Neuronal stem cell (in vitro differentiated cells): ENCODE measurements around the gene UNK.

Experiments
- DNase-seq: peaks from one replicate; pipeline ENCODE4 v3.0.0-alpha.2; 2013; ENCODE audit warnings: low spot score
- H2AFZ ChIP-seq: one replicate; pipeline ENCODE4 v1.6.1; 2013; ENCODE audit warnings: mild to moderate bottlenecking, low read length, inconsistent platforms
- H2AK5ac ChIP-seq: 2 replicates; pipeline ENCODE4 v1.6.1; 2013; ENCODE audit warnings: low read depth, mild to moderate bottlenecking, inconsistent platforms, low read length, moderate library complexity, mixed read lengths
- H2BK120ac ChIP-seq: 2 replicates; pipeline ENCODE4 v1.6.1; 2013; ENCODE audit warnings: low read depth, mild to moderate bottlenecking, inconsistent platforms, low read length, moderate library complexity, mixed read lengths
- H2BK12ac ChIP-seq: one replicate; pipeline ENCODE4 v1.6.1; 2013; ENCODE audit warnings: low read length, inconsistent platforms
- H2BK15ac ChIP-seq: 2 replicates; pipeline ENCODE4 v1.6.1; 2013; ENCODE audit warnings: mild to moderate bottlenecking, low read length, inconsistent platforms, mixed read lengths
- H2BK5ac ChIP-seq: one replicate; pipeline ENCODE4 v1.6.1; 2013; ENCODE audit warnings: inconsistent platforms, mild to moderate bottlenecking, low read length, moderate library complexity
- H3K14ac ChIP-seq: one replicate; pipeline ENCODE4 v1.6.1; 2013; ENCODE audit warnings: low read length, inconsistent platforms
- H3K18ac ChIP-seq: 2 replicates; pipeline ENCODE4 v1.6.1; 2013; ENCODE audit warnings: low read length, inconsistent platforms
- H3K23ac ChIP-seq: 2 replicates; pipeline ENCODE4 v1.6.1; 2013; ENCODE audit warnings: low read depth, mild to moderate bottlenecking, mixed read lengths, low read length, inconsistent platforms; ENCODE audit not compliant: poor library complexity
- H3K27ac ChIP-seq: replicated peaks from 3 replicates; pipeline ENCODE4 v1.5.1; 2013; ENCODE audit warnings: low read length, inconsistent platforms
- H3K27me3 ChIP-seq, 3 experiments: 2 replicates each; pipeline ENCODE4 v1.6.1; 2013; ENCODE audit warnings: low read length in 3 of 3, mild to moderate bottlenecking in 2 of 3, inconsistent platforms in 1 of 3, low read depth in 1 of 3, mixed read lengths in 1 of 3, moderate library complexity in 1 of 3; ENCODE audit not compliant: control insufficient read depth in 3 of 3, insufficient read depth in 3 of 3
- H3K36me3 ChIP-seq, 2 donors: replicated peaks in 1 of 2; 2 replicates each; pipeline ENCODE4 v1.6.1; 2013; ENCODE audit warnings: low read length in 2 of 2; ENCODE audit not compliant: control insufficient read depth in 2 of 2, insufficient read depth in 2 of 2
- H3K4ac ChIP-seq: 2 replicates; pipeline ENCODE4 v1.6.1; 2013; ENCODE audit warnings: inconsistent platforms, mild to moderate bottlenecking, low read length, moderate library complexity
- H3K4me1 ChIP-seq, 2 donors: 1 replicate in 1 of 2; 2 replicates in 1 of 2; pipeline ENCODE4 v1.6.1; 2013; ENCODE audit warnings: low read length in 2 of 2, low read depth in 1 of 2; ENCODE audit not compliant: control insufficient read depth in 2 of 2, insufficient read depth in 1 of 2
- H3K4me2 ChIP-seq: one replicate; pipeline ENCODE4 v1.6.1; 2013; ENCODE audit warnings: mild to moderate bottlenecking, low read length, inconsistent platforms; ENCODE audit not compliant: insufficient read depth, poor library complexity, severe bottlenecking
- H3K4me3 ChIP-seq, 2 donors: 2 replicates each; pipeline ENCODE4 v1.5.1; 2013; ENCODE audit warnings: low read length in 2 of 2, mild to moderate bottlenecking in 2 of 2, inconsistent platforms in 1 of 2, moderate library complexity in 1 of 2
- H3K79me1 ChIP-seq: one replicate; pipeline ENCODE4 v1.6.1; 2013; ENCODE audit warnings: low read depth, mild to moderate bottlenecking, inconsistent platforms, low read length, moderate library complexity
- H3K9ac ChIP-seq: one replicate; pipeline ENCODE4 v1.6.1; 2013; ENCODE audit warnings: mild to moderate bottlenecking, low read depth, low read length, inconsistent platforms; ENCODE audit not compliant: poor library complexity
- H3K9me3 ChIP-seq, 2 donors: replicated peaks in 1 of 2; 2 replicates each; pipeline versions ENCODE3 to v1.6.1; 2013; ENCODE audit warnings: low read length in 2 of 2, mild to moderate bottlenecking in 2 of 2, inconsistent platforms in 1 of 2, low read depth in 1 of 2, mixed read lengths in 1 of 2, moderate library complexity in 1 of 2; ENCODE audit not compliant: control insufficient read depth in 2 of 2, insufficient read depth in 1 of 2
- H4K8ac ChIP-seq: one replicate; pipeline ENCODE4 v1.6.1; 2013; ENCODE audit warnings: low read depth, mild to moderate bottlenecking, inconsistent platforms, low read length, moderate library complexity
- H4K91ac ChIP-seq: one replicate; pipeline ENCODE4 v1.6.1; 2013; ENCODE audit warnings: low read length, low read depth, mild to moderate bottlenecking, inconsistent platforms; ENCODE audit not compliant: poor library complexity
- WGBS, 2 donors: extraction: QIAGEN DNeasy Blood & Tissue Kit; methylation state at CpG; one replicate each; pipeline ENCODE4 v1.1.7; 2013; ENCODE audit warnings: missing lambda C conversion rate in 2 of 2, mixed read lengths in 1 of 2; ENCODE audit not compliant: insufficient read length in 2 of 2, insufficient replicate concordance in 1 of 2; ENCODE audit errors: extremely low coverage in 2 of 2; 5-methylcytosine and 5-hydroxymethylcytosine counted together

Gene UNK

GRCh38 chr17:75769536-75769935, 15.1 kb upstream of the UNK start:
- WGBS, 2 donors = no CpG with 5 or more reads among the region's 3 CpGs
- Histone ChIP-seq H2BK15ac (no peak overlapping the region), H2BK120ac (no peak overlapping the region), H3K4ac (no peak overlapping the region), H4K91ac (no peak overlapping the region), H3K18ac (no peak overlapping the region), H3K4me1 (peaks cover 2 to 7% of the 10 kb centered on the region in 2 donors), H2BK5ac (no peak overlapping the region), H3K27ac (no peak overlapping the region), H3K9ac (no peak overlapping the region), H3K27me3 (no peaks in the 10 kb centered on the region), H3K9me3 (no peaks in the 10 kb centered on the region), H4K8ac (no peak overlapping the region), H2BK12ac (no peak overlapping the region), H3K36me3 (no peaks in the 10 kb centered on the region), H3K14ac (no peak overlapping the region), H2AK5ac (no peak overlapping the region), H3K23ac (no peak overlapping the region), H3K79me1 (no peaks in the 10 kb centered on the region), H3K4me2 (no peak overlapping the region), H2AFZ (no peak overlapping the region), H3K4me3 (no peak overlapping the region)
- DNase-seq = no peak

GRCh38 chr17:75771334-75772281, 13.0 kb upstream of the UNK start:
- Histone ChIP-seq H3K18ac (no peak overlapping the region), H2AK5ac (no peak overlapping the region), H3K27ac (no peak overlapping the region), H3K9ac (no peak overlapping the region), H3K79me1 (no peaks in the 10 kb centered on the region), H3K14ac (peak overlapping the region; percentile 39), H2BK15ac (no peak overlapping the region), H2BK12ac (no peak overlapping the region), H3K27me3 (no peaks in the 10 kb centered on the region), H3K23ac (no peak overlapping the region), H3K4me2 (no peak overlapping the region), H3K4ac (no peak overlapping the region), H3K36me3 (peaks cover 5 to 20% of the 10 kb centered on the region in 2 donors), H4K91ac (no peak overlapping the region), H2BK5ac (no peak overlapping the region), H3K4me3 (no peak overlapping the region), H3K4me1 (peaks cover 2 to 7% of the 10 kb centered on the region in 2 donors), H3K9me3 (no peaks in the 10 kb centered on the region), H4K8ac (no peak overlapping the region), H2AFZ (no peak overlapping the region), H2BK120ac (no peak overlapping the region)
- no CpG with 5 or more reads among the region's 17 CpGs for WGBS, 2 donors
- no peak for DNase-seq

- Histone ChIP-seq H2BK120ac (no peak overlapping the region), H2BK15ac (no peak overlapping the region), H3K9me3 (no peaks in the 10 kb centered on the region), H3K4me1 (peaks cover 2 to 10% of the 10 kb centered on the region in 2 donors), H2BK5ac (no peak overlapping the region), H3K4ac (no peak overlapping the region), H3K79me1 (no peaks in the 10 kb centered on the region), H2AFZ (no peak overlapping the region), H3K23ac (no peak overlapping the region), H2BK12ac (no peak overlapping the region), H3K4me2 (no peak overlapping the region), H3K18ac (no peak overlapping the region), H2AK5ac (no peak overlapping the region), H3K4me3 (peak overlapping the region in 1 of 2 donors; percentile 56), H3K36me3 (peaks cover 10 to 36% of the 10 kb centered on the region in 2 donors), H4K91ac (no peak overlapping the region), H3K14ac (no peak overlapping the region), H4K8ac (no peak overlapping the region), H3K27ac (no peak overlapping the region), H3K27me3 (no peaks in the 10 kb centered on the region), H3K9ac (peak overlapping the region; percentile 38)
- no CpG with 5 or more reads among the region's 12 CpGs for WGBS, 2 donors
- no peak for DNase-seq
Measured at GRCh38 chr17:75773121-75773807, 11.3 kb upstream of the UNK start.
